ENCODE results near the gene RANBP9. TPM values are rescaled to one million over a fixed set of nuclear protein-coding genes. Genes with fewer than 3 reads are reported as not detected.

Gene RANBP9
- total RNA-seq, 1 donor from 2014 or later: 42.1 TPM

GRCh38 chr6:13643125-13643524 is 68.5 kb downstream of the RANBP9 start:
- Histone ChIP-seq H3K36me3 (ENCODE audit: insufficient read depth, low read length) (peaks cover 14% of the 10 kb centered on the region), H3K79me2 (ENCODE audit: insufficient read depth, low read length) (no peaks in the 10 kb centered on the region), H3K27me3 (ENCODE audit: insufficient read depth, low read length) (no peaks in the 10 kb centered on the region), H3K4me1 (ENCODE audit: insufficient read depth, low read length) (no peaks in the 10 kb centered on the region), H3K4me2 (ENCODE audit: low read length) (no peak overlapping the region), H3K4me3 (ENCODE audit: insufficient read depth, low read depth, low read length) (no peak overlapping the region), H3K9me3 (ENCODE audit: insufficient read depth, low read depth, low read length) (no peaks in the 10 kb centered on the region), H3K27ac (ENCODE audit: low read depth, low read length) (no peak overlapping the region), H3K9ac (ENCODE audit: low read length) (no peak overlapping the region), H4K20me1 (ENCODE audit: insufficient read depth, low read length) (no peaks in the 10 kb centered on the region), H2AFZ (ENCODE audit: low read depth, low read length) (no peak overlapping the region)
- no peaks in the 10 kb centered on the region for H3K4me1 Mint-ChIP-seq (ENCODE audit: low read depth, unreplicated experiment)
- DNase-seq (ENCODE audit: low read depth): no peak
- no peak overlapping the region for H3K27ac Mint-ChIP-seq (ENCODE audit: unreplicated experiment)
- FAIRE-seq: no peak
- H3K27me3 Mint-ChIP-seq (ENCODE audit: low read depth, unreplicated experiment): no peaks in the 10 kb centered on the region
- no peaks in the 10 kb centered on the region for H3K9me3 Mint-ChIP-seq (ENCODE audit: unreplicated experiment)
- H3K4me3 Mint-ChIP-seq (ENCODE audit: unreplicated experiment): no peak overlapping the region
- H3K36me3 Mint-ChIP-seq (ENCODE audit: low read depth, unreplicated experiment): peaks cover 4% of the 10 kb centered on the region
- TF ChIP-seq, protein P1, sequence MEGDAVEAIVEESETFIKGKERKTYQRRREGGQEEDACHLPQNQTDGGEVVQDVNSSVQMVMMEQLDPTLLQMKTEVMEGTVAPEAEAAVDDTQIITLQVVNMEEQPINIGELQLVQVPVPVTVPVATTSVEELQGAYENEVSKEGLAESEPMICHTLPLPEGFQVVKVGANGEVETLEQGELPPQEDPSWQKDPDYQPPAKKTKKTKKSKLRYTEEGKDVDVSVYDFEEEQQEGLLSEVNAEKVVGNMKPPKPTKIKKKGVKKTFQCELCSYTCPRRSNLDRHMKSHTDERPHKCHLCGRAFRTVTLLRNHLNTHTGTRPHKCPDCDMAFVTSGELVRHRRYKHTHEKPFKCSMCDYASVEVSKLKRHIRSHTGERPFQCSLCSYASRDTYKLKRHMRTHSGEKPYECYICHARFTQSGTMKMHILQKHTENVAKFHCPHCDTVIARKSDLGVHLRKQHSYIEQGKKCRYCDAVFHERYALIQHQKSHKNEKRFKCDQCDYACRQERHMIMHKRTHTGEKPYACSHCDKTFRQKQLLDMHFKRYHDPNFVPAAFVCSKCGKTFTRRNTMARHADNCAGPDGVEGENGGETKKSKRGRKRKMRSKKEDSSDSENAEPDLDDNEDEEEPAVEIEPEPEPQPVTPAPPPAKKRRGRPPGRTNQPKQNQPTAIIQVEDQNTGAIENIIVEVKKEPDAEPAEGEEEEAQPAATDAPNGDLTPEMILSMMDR (IDR thresholded peaks at IDR 0.05; ENCODE audit: insufficient read depth, low read depth, low read length): no peak
- TF ChIP-seq EZH2 (IDR thresholded peaks at IDR 0.05; ENCODE audit: insufficient read depth, low read length): no peak

DNA sequence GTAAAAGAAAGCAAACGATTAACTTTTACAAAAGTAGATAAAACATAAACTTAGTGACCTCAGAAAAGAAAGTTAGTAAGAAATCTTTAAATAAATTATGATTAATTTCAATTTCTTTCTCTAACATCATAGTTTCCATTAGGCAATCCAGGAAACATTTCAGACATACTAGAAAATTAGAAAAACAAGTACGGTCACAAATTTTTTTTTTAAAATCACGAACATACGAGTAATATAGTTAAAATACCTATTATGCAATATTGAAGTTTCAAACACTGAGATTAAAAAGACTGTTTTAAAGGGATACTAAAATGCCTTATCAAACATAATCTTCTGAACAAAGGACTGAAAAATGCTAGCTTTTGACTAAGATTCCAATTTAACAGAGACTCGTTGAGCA is 70.3 kb downstream of the RANBP9 start:
- H3K9me3 ChIP-seq (ENCODE audit: insufficient read depth, low read depth, low read length): no peaks in the 10 kb centered on the region
- Mint-ChIP-seq H3K27me3 (ENCODE audit: low read depth, unreplicated experiment) (no peaks in the 10 kb centered on the region), H3K36me3 (ENCODE audit: low read depth, unreplicated experiment) (peaks cover 4% of the 10 kb centered on the region), H3K9me3 (ENCODE audit: unreplicated experiment) (no peaks in the 10 kb centered on the region), H3K4me3 (ENCODE audit: unreplicated experiment) (no peak overlapping the region), H3K27ac (ENCODE audit: unreplicated experiment) (no peak overlapping the region), H3K4me1 (ENCODE audit: low read depth, unreplicated experiment) (no peaks in the 10 kb centered on the region)
- no peak overlapping the region for H3K4me3 ChIP-seq (ENCODE audit: insufficient read depth, low read depth, low read length)
- no peak overlapping the region for H3K9ac ChIP-seq (ENCODE audit: low read length)
- H3K36me3 ChIP-seq (ENCODE audit: insufficient read depth, low read length): peaks cover 16% of the 10 kb centered on the region
- no peaks in the 10 kb centered on the region for H3K79me2 ChIP-seq (ENCODE audit: insufficient read depth, low read length)
- DNase-seq (ENCODE audit: low read depth) (no peak), FAIRE-seq (no peak)
- H3K27ac ChIP-seq (ENCODE audit: low read depth, low read length): no peak overlapping the region
- no peak overlapping the region for H2AFZ ChIP-seq (ENCODE audit: low read depth, low read length)
- H4K20me1 ChIP-seq (ENCODE audit: insufficient read depth, low read length): no peaks in the 10 kb centered on the region
- H3K27me3 ChIP-seq (ENCODE audit: insufficient read depth, low read length): no peaks in the 10 kb centered on the region
- H3K4me2 ChIP-seq (ENCODE audit: low read length): no peak overlapping the region
- no peaks in the 10 kb centered on the region for H3K4me1 ChIP-seq (ENCODE audit: insufficient read depth, low read length)
- TF ChIP-seq EZH2 (IDR thresholded peaks at IDR 0.05; ENCODE audit: insufficient read depth, low read length): no peak
- TF ChIP-seq, protein P1 (IDR thresholded peaks at IDR 0.05; ENCODE audit: insufficient read depth, low read depth, low read length): no peak

- DNase-seq (ENCODE audit: low read depth) (no peak), FAIRE-seq (no peak)
- H3K9me3 Mint-ChIP-seq (ENCODE audit: unreplicated experiment): no peaks in the 10 kb centered on the region
- no peaks in the 10 kb centered on the region for H4K20me1 ChIP-seq (ENCODE audit: insufficient read depth, low read length)
- H3K27me3 Mint-ChIP-seq (ENCODE audit: low read depth, unreplicated experiment): no peaks in the 10 kb centered on the region
- TF ChIP-seq, protein P1 (IDR thresholded peaks at IDR 0.05; ENCODE audit: insufficient read depth, low read depth, low read length): no peak
- no peak for TF ChIP-seq EZH2 (IDR thresholded peaks at IDR 0.05; ENCODE audit: insufficient read depth, low read length)
- no peak overlapping the region for H3K4me3 ChIP-seq (ENCODE audit: insufficient read depth, low read depth, low read length)
- peaks cover 5% of the 10 kb centered on the region for H3K36me3 Mint-ChIP-seq (ENCODE audit: low read depth, unreplicated experiment)
- H2AFZ ChIP-seq (ENCODE audit: low read depth, low read length): no peak overlapping the region
- H3K9ac ChIP-seq (ENCODE audit: low read length): no peak overlapping the region
- no peaks in the 10 kb centered on the region for H3K27me3 ChIP-seq (ENCODE audit: insufficient read depth, low read length)
- no peaks in the 10 kb centered on the region for H3K4me1 Mint-ChIP-seq (ENCODE audit: low read depth, unreplicated experiment)
- peaks cover 9% of the 10 kb centered on the region for H3K36me3 ChIP-seq (ENCODE audit: insufficient read depth, low read length)
- no peaks in the 10 kb centered on the region for H3K4me1 ChIP-seq (ENCODE audit: insufficient read depth, low read length)
- no peak overlapping the region for H3K4me2 ChIP-seq (ENCODE audit: low read length)
- H3K27ac Mint-ChIP-seq (ENCODE audit: unreplicated experiment): no peak overlapping the region
- H3K4me3 Mint-ChIP-seq (ENCODE audit: unreplicated experiment): no peak overlapping the region
- no peak overlapping the region for H3K27ac ChIP-seq (ENCODE audit: low read depth, low read length)
- H3K9me3 ChIP-seq (ENCODE audit: insufficient read depth, low read depth, low read length): no peaks in the 10 kb centered on the region
- no peaks in the 10 kb centered on the region for H3K79me2 ChIP-seq (ENCODE audit: insufficient read depth, low read length)
These were observed 73.0 kb downstream of the RANBP9 start for GRCh38 chr6:13638626-13639025.
